Natural killer cell (primary cell): Measurements from ENCODE around the gene EXOC3L4. TPM values are rescaled to one million over a fixed set of nuclear protein-coding genes. Genes with fewer than 3 reads are reported as not detected.

Experiments
- ATAC-seq, 3 donors: fragments of 150-1000 bp in 2 of 3; fragments of 200-7000 bp in 1 of 3; cut with Tn5 transposase; 1 replicate in 1 of 3; 2 replicates in 2 of 3; pipeline ENCODE4 v1.10.0; 2021; ENCODE audit warnings: mild to moderate bottlenecking in 2 of 3, moderate library complexity in 2 of 3
- DNase-seq, 2 donors: peaks; one replicate each; pipeline versions ENCODE4 v3.0.0 to v3.0.0-alpha.2; 2013 to 2021; ENCODE audit warnings: mixed read lengths in 1 of 2
- H3K27ac ChIP-seq: one replicate; pipeline ENCODE4 v1.5.1; 2013; ENCODE audit warnings: mild to moderate bottlenecking, low read length
- H3K27me3 ChIP-seq: one replicate; pipeline ENCODE4 v1.6.1; 2013; ENCODE audit warnings: low read length; ENCODE audit not compliant: control insufficient read depth, insufficient read depth
- H3K36me3 ChIP-seq: one replicate; pipeline ENCODE4 v1.6.1; 2013; ENCODE audit warnings: low read length; ENCODE audit not compliant: control insufficient read depth, insufficient read depth
- H3K4me1 ChIP-seq: one replicate; pipeline ENCODE4 v1.6.1; 2013; ENCODE audit warnings: low read length; ENCODE audit not compliant: control insufficient read depth, insufficient read depth
- H3K4me3 ChIP-seq: one replicate; pipeline ENCODE4 v1.5.1; 2013; ENCODE audit warnings: low read length
- H3K9me3 ChIP-seq: one replicate; pipeline ENCODE4 v1.6.1; 2013; ENCODE audit warnings: low read length; ENCODE audit not compliant: control insufficient read depth, insufficient read depth
- H3K27ac Mint-ChIP-seq, 2 donors: one replicate each; pipeline ENCODE4 v1.8.0; 2022; ENCODE audit warnings: mild to moderate bottlenecking in 2 of 2, mixed read lengths in 2 of 2, moderate library complexity in 1 of 2
- H3K27me3 Mint-ChIP-seq, 2 donors: one replicate each; pipeline ENCODE4 v1.8.0; 2022; ENCODE audit warnings: low read depth in 2 of 2, mixed read lengths in 2 of 2
- H3K36me3 Mint-ChIP-seq: one replicate; pipeline ENCODE4 v1.8.0; 2022; ENCODE audit warnings: mixed read lengths
- H3K4me1 Mint-ChIP-seq, 2 donors: one replicate each; pipeline ENCODE4 v1.8.0; 2022; ENCODE audit warnings: mixed read lengths in 2 of 2
- H3K4me3 Mint-ChIP-seq: one replicate; pipeline ENCODE4 v1.8.0; 2022; ENCODE audit warnings: mild to moderate bottlenecking, moderate library complexity, mixed read lengths
- H3K9me3 Mint-ChIP-seq, 2 donors: one replicate each; pipeline ENCODE4 v1.8.0; 2022; ENCODE audit warnings: mixed read lengths in 2 of 2
- CTCF ChIP-seq: fragments of 200-600 bp; IDR thresholded peaks from one replicate; pipeline ENCODE4 v1.8.0; 2022; ENCODE audit warnings: antibody characterized with exemption
- WGBS: methylation state at CpG from one replicate; pipeline ENCODE4 v1.1.7; 2013; ENCODE audit warnings: missing lambda C conversion rate; ENCODE audit not compliant: insufficient coverage; 5-methylcytosine and 5-hydroxymethylcytosine counted together
- intact Hi-C: fragments of 100-400 bp; cut with micrococcal nuclease; formaldehyde crosslinking; loops from one replicate; pipeline ENCODE4 v1.14.2; 2022
- total RNA-seq, 4 donors: library from RNA; stranded (reverse); fragments of 120-200 nt in 1 of 4; gene quantifications; one replicate each; pipeline versions ENCODE4 v1.2.3 to v1.2.4, GENCODE V29; 2013 to 2022

Gene EXOC3L4
- total RNA-seq, 3 donors from 2014 or later (not counting 1 experiment from before 2014, with no cell fraction given): not detected

- ATAC-seq (no peak), DNase-seq (peak in 1 of 2 donors; percentile 42)
- Histone ChIP-seq H3K27me3 (peaks cover 14% of the 10 kb centered on the region), H3K36me3 (no peaks in the 10 kb centered on the region), H3K9me3 (no peaks in the 10 kb centered on the region), H3K27ac (no peak overlapping the region), H3K4me1 (peaks cover 21% of the 10 kb centered on the region), H3K4me3 (no peak overlapping the region)
- intact Hi-C loops: loop anchor here (2.0 kb wide), 1 partner anchor 187 kb away; no protein-coding TSS in a partner anchor
- Mint-ChIP-seq H3K27ac (no peak overlapping the region), H3K27me3 (peaks cover 11 to 26% of the 10 kb centered on the region in 2 donors), H3K4me3 (no peak overlapping the region), H3K4me1 (peaks cover 6 to 7% of the 10 kb centered on the region in 2 donors), H3K9me3 (no peaks in the 10 kb centered on the region), H3K36me3 (no peaks in the 10 kb centered on the region)
- WGBS: 36% methylated on average over 9 of the region's 9 CpGs
- TF ChIP-seq CTCF: no peak
These were observed 11.1 kb downstream of the EXOC3L4 start for GRCh38 chr14:103105580-103106150.

GRCh38 chr14:103107455-103107854 lies 12.9 kb downstream of the EXOC3L4 start:
- intact Hi-C loops: no loop called here
- Histone ChIP-seq H3K4me1 (peaks cover 27% of the 10 kb centered on the region), H3K36me3 (no peaks in the 10 kb centered on the region), H3K27ac (no peak overlapping the region), H3K27me3 (peaks cover 14% of the 10 kb centered on the region), H3K4me3 (no peak overlapping the region), H3K9me3 (no peaks in the 10 kb centered on the region)
- Mint-ChIP-seq H3K4me1 (peaks cover 6 to 7% of the 10 kb centered on the region in 2 donors), H3K36me3 (no peaks in the 10 kb centered on the region), H3K9me3 (no peaks in the 10 kb centered on the region), H3K4me3 (no peak overlapping the region), H3K27me3 (peaks cover 11 to 20% of the 10 kb centered on the region in 2 donors), H3K27ac (no peak overlapping the region)
- 94% methylated on average over 23 of the region's 23 CpGs for WGBS
- DNase-seq (no peak), ATAC-seq (no peak)
- TF ChIP-seq CTCF: no peak

- intact Hi-C loops: no loop called here
- DNase-seq: no peak
- Histone ChIP-seq H3K27me3 (peaks cover 12% of the 10 kb centered on the region), H3K27ac (no peak overlapping the region), H3K4me3 (no peak overlapping the region), H3K36me3 (no peaks in the 10 kb centered on the region), H3K9me3 (no peaks in the 10 kb centered on the region), H3K4me1 (peaks cover 33% of the 10 kb centered on the region)
- WGBS: 92% methylated on average over 27 of the region's 28 CpGs
- H3K4me3 Mint-ChIP-seq: no peak overlapping the region
- peaks cover 6 to 7% of the 10 kb centered on the region in 2 donors for H3K4me1 Mint-ChIP-seq
- no peak for ATAC-seq
- TF ChIP-seq CTCF: no peak
- peaks cover 11 to 15% of the 10 kb centered on the region in 2 donors for H3K27me3 Mint-ChIP-seq
- H3K9me3 Mint-ChIP-seq: no peaks in the 10 kb centered on the region
- H3K27ac Mint-ChIP-seq: no peak overlapping the region
- no peaks in the 10 kb centered on the region for H3K36me3 Mint-ChIP-seq
These were observed 13.6 kb downstream of the EXOC3L4 start for GRCh38 chr14:103107941-103108748.
